MM.1S (cell line): ENCODE measurements around the gene COL5A1.

Experiments used
- CTCF ChIP-seq: fragments of 300-600 bp; sonication (generic); IDR thresholded peaks from 2 replicates; pipeline ENCODE4 v1.5.1; 2016; ENCODE audit warnings: antibody characterized with exemption, low read length, mixed read lengths
- EZH2 ChIP-seq: fragments of 300-600 bp; sonication (generic); optimal IDR thresholded peaks from 2 replicates; pipeline ENCODE3; 2017; ENCODE audit warnings: low read depth, mild to moderate bottlenecking, antibody characterized with exemption, low read length, mixed read lengths
- EZH2phosphoT487 ChIP-seq: fragments of 300-600 bp; sonication (generic); IDR thresholded peaks from 2 replicates; pipeline ENCODE4 v1.6.1; 2018; ENCODE audit warnings: antibody characterized with exemption, low read length

- TF ChIP-seq EZH2 (no peak), CTCF (no peak), EZH2phosphoT487 (no peak)
Measured at GRCh38 chr9:134706522-134706921, 64.9 kb downstream of the COL5A1 start.
